Naive thymus-derived CD8-positive, alpha-beta T cell (primary cell): Measurements from ENCODE around the gene SNPH. TPM values are rescaled to one million over a fixed set of nuclear protein-coding genes. Genes with fewer than 3 reads are reported as not detected.
"Not testable (repeated sequence)": the region's sequence is repeated elsewhere in the genome, so short reads cannot be mapped to it uniquely, and the experiment has no call there.

Source experiments
- ATAC-seq, 2 donors: fragments of 150-1000 bp; cut with Tn5 transposase in 1 of 2; sonication (Bioruptor Pico), chemical (Tn5 transposase) in 1 of 2; 1 replicate in 1 of 2; 2 replicates in 1 of 2; pipeline ENCODE4 v1.10.0; 2021; ENCODE audit warnings: mild to moderate bottlenecking in 2 of 2, moderate library complexity in 2 of 2
- POLR2A ChIA-PET: fragments of 350-600 bp; sonication (Branson Sonifier 250); formaldehyde crosslinking; loops from one replicate; lab custom pipeline; 2021; ENCODE audit warnings: antibody characterized with exemption; lab: Charles Lee
- DNase-seq, 10 donors: peaks; one replicate each; pipeline versions ENCODE4 v3.0.0 to v3.0.0-alpha.2; 2020 to 2022
- H3K27ac Mint-ChIP-seq, 10 donors: one replicate each; pipeline ENCODE4 v1.8.0; 2020 to 2022; ENCODE audit warnings: mild to moderate bottlenecking in 10 of 10, mixed read lengths in 10 of 10, moderate library complexity in 4 of 10, inconsistent platforms in 1 of 10
- H3K27me3 Mint-ChIP-seq, 5 donors: one replicate each; pipeline ENCODE4 v1.8.0; 2021 to 2022; ENCODE audit warnings: mixed read lengths in 5 of 5
- H3K36me3 Mint-ChIP-seq, 3 donors: one replicate each; pipeline ENCODE4 v1.8.0; 2020 to 2022; ENCODE audit warnings: mixed read lengths in 3 of 3, mild to moderate bottlenecking in 2 of 3, inconsistent platforms in 1 of 3
- H3K4me1 Mint-ChIP-seq, 4 donors: one replicate each; pipeline ENCODE4 v1.8.0; 2021 to 2022; ENCODE audit warnings: mixed read lengths in 4 of 4
- H3K4me3 Mint-ChIP-seq, 10 donors: one replicate each; pipeline ENCODE4 v1.8.0; 2020 to 2022; ENCODE audit warnings: mild to moderate bottlenecking in 10 of 10, mixed read lengths in 10 of 10, moderate library complexity in 6 of 10, inconsistent platforms in 1 of 10
- H3K9me3 Mint-ChIP-seq, 9 donors: one replicate each; pipeline ENCODE4 v1.8.0; 2020 to 2022; ENCODE audit warnings: mixed read lengths in 9 of 9, mild to moderate bottlenecking in 3 of 9, inconsistent platforms in 1 of 9, moderate library complexity in 1 of 9
- polyA plus RNA-seq, 3 donors: library from polyadenylated mRNA; unstranded; fragments of 300-500 nt; fragmentation: Illumina TruSeq; gene quantifications; one replicate each; pipeline ENCODE4 v1.2.3, GENCODE V29; 2021
- total RNA-seq, 8 experiments: library from RNA in 2 of 8; stranded (reverse) in 2 of 8; gene quantifications; one replicate each; pipeline ENCODE4 v1.2.3 and lab custom pipeline; 2021 to 2026

SNPH gene
- total and polyA plus RNA-seq, 5 experiments from 2014 or later, result 5.2 to 26.6 (median 13.5) TPM

- ATAC-seq, result no peak
- DNase-seq, result no peak
- Mint-ChIP-seq H3K27me3 (peaks cover 0 to 18% (median 4%) of the 10 kb centered on the region in 5 donors), H3K27ac (no peak overlapping the region), H3K9me3 (no peaks in the 10 kb centered on the region), H3K4me3 (no peak overlapping the region), H3K4me1 (peaks cover 0 to 2% (median under 1%) of the 10 kb centered on the region in 4 donors), H3K36me3 (no peaks in the 10 kb centered on the region)
- POLR2A ChIA-PET, result no interaction called here
These were observed 24.6 kb upstream of the SNPH start for GRCh38 chr20:1241456-1241855.

GRCh38 chr20:1242099-1242498 lies 24.0 kb upstream of the SNPH start:
- Mint-ChIP-seq H3K36me3 (no peaks in the 10 kb centered on the region), H3K9me3 (no peaks in the 10 kb centered on the region), H3K27me3 (peaks cover 0 to 18% (median 4%) of the 10 kb centered on the region in 5 donors), H3K4me3 (no peak overlapping the region), H3K27ac (no peak overlapping the region), H3K4me1 (peaks cover 0 to 2% (median under 1%) of the 10 kb centered on the region in 4 donors)
- no peak for ATAC-seq
- DNase-seq, result no peak
- POLR2A ChIA-PET, result no interaction called here

GRCh38 chr20:1242530-1242929 lies 23.6 kb upstream of the SNPH start:
- DNase-seq (no peak), ATAC-seq (no peak)
- Mint-ChIP-seq H3K4me1 (peaks cover 0 to 2% (median under 1%) of the 10 kb centered on the region in 4 donors), H3K9me3 (no peaks in the 10 kb centered on the region), H3K27me3 (peaks cover 0 to 16% (median 4%) of the 10 kb centered on the region in 5 donors), H3K4me3 (no peak overlapping the region), H3K27ac (no peak overlapping the region), H3K36me3 (no peaks in the 10 kb centered on the region)
- POLR2A ChIA-PET, result no interaction called here

- H3K9me3 Mint-ChIP-seq, result peaks cover 0 to 4% (median 0%) of the 10 kb centered on the region in 9 donors
- H3K4me3 Mint-ChIP-seq, result no peak overlapping the region
- no peaks in the 10 kb centered on the region for H3K36me3 Mint-ChIP-seq
- peaks cover 0 to 2% (median under 1%) of the 10 kb centered on the region in 4 donors for H3K4me1 Mint-ChIP-seq
- POLR2A ChIA-PET, result no interaction called here
- ATAC-seq (no peak), DNase-seq (no peak)
- peaks cover 0 to 7% (median 2%) of the 10 kb centered on the region in 5 donors for H3K27me3 Mint-ChIP-seq
- H3K27ac Mint-ChIP-seq, result no peak overlapping the region
These were observed 20.5 kb upstream of the SNPH start for GRCh38 chr20:1245578-1245977.

- Mint-ChIP-seq H3K4me1 (peaks cover 6 to 16% (median 8%) of the 10 kb centered on the region in 4 donors), H3K27ac (no peak overlapping the region), H3K9me3 (peaks cover 0 to 11% (median 0%) of the 10 kb centered on the region in 9 donors), H3K27me3 (peaks cover 0 to 5% (median 0%) of the 10 kb centered on the region in 5 donors), H3K4me3 (no peak overlapping the region), H3K36me3 (no peaks in the 10 kb centered on the region)
- no peak for DNase-seq
- no peak for ATAC-seq
- POLR2A ChIA-PET, result interaction anchor here (0.8 kb wide), 1 partner anchor 18 kb away, joined by 3 read pairs; the partner anchor contains the start of gene SNPH
These were observed 18.4 kb upstream of the SNPH start for GRCh38 chr20:1247689-1248088.

GRCh38 chr20:1250282-1250681 lies 15.8 kb upstream of the SNPH start:
- not testable (repeated sequence) for H3K27ac Mint-ChIP-seq, H3K4me3 Mint-ChIP-seq, H3K36me3 Mint-ChIP-seq, ATAC-seq, DNase-seq
- H3K4me1 Mint-ChIP-seq, result peaks cover 6 to 16% (median 8%) of the 10 kb centered on the region in 4 donors
- POLR2A ChIA-PET, result interaction anchor here (1.5 kb wide), 1 partner anchor 14 kb away, joined by 3 read pairs; no protein-coding TSS in a partner anchor
- peaks cover 0 to 11% (median 0%) of the 10 kb centered on the region in 9 donors for H3K9me3 Mint-ChIP-seq
- peaks cover 0 to 10% (median 0%) of the 10 kb centered on the region in 5 donors for H3K27me3 Mint-ChIP-seq

- Mint-ChIP-seq H3K9me3 (peaks cover 0 to 11% (median 0%) of the 10 kb centered on the region in 9 donors), H3K27me3 (peaks cover 0 to 17% (median 0%) of the 10 kb centered on the region in 5 donors), H3K4me3 (no peak overlapping the region), H3K36me3 (no peaks in the 10 kb centered on the region), H3K4me1 (peaks cover 6 to 16% (median 8%) of the 10 kb centered on the region in 4 donors), H3K27ac (no peak overlapping the region)
- POLR2A ChIA-PET, result no interaction called here
- DNase-seq (no peak), ATAC-seq (no peak)
These were observed 13.7 kb upstream of the SNPH start for GRCh38 chr20:1252416-1252815.

GRCh38 chr20:1254254-1254653 lies 11.8 kb upstream of the SNPH start:
- Mint-ChIP-seq H3K27me3 (peaks cover 0 to 18% (median 0%) of the 10 kb centered on the region in 5 donors), H3K27ac (no peak overlapping the region), H3K4me3 (no peak overlapping the region), H3K36me3 (no peaks in the 10 kb centered on the region), H3K4me1 (peaks cover 6 to 16% (median 8%) of the 10 kb centered on the region in 4 donors), H3K9me3 (peaks cover 0 to 11% (median 0%) of the 10 kb centered on the region in 9 donors)
- DNase-seq (no peak), ATAC-seq (no peak)
- POLR2A ChIA-PET, result interaction anchor here (0.7 to 0.9 kb wide), 3 partner anchors 12 to 46 kb away, joined by 3 to 4 read pairs (median 3); partner anchors contain the start of gene SNPH

- peaks cover 6 to 14% (median 8%) of the 10 kb centered on the region in 4 donors for H3K4me1 Mint-ChIP-seq
- no peak overlapping the region for H3K4me3 Mint-ChIP-seq
- H3K27me3 Mint-ChIP-seq, result peaks cover 0 to 19% (median 0%) of the 10 kb centered on the region in 5 donors
- DNase-seq (no peak), ATAC-seq (no peak)
- no peak overlapping the region for H3K27ac Mint-ChIP-seq
- no peaks in the 10 kb centered on the region for H3K36me3 Mint-ChIP-seq
- peaks cover 0 to 6% (median 0%) of the 10 kb centered on the region in 9 donors for H3K9me3 Mint-ChIP-seq
- POLR2A ChIA-PET, result no interaction called here
These were observed 10.4 kb upstream of the SNPH start for GRCh38 chr20:1255675-1256074.

GRCh38 chr20:1263853-1264252 lies 2.2 kb upstream of the SNPH start:
- peaks cover 0 to 3% (median 0%) of the 10 kb centered on the region in 9 donors for H3K9me3 Mint-ChIP-seq
- peak overlapping the region in 8 of 10 donors; percentile 28 to 97 (median 66) for H3K4me3 Mint-ChIP-seq
- peaks cover 0 to 4% (median 0%) of the 10 kb centered on the region in 3 donors for H3K36me3 Mint-ChIP-seq
- DNase-seq, result no peak
- no peak for ATAC-seq
- peak overlapping the region; percentile 71 to 100 (median 99) for H3K27ac Mint-ChIP-seq
- peaks cover 27 to 51% (median 49%) of the 10 kb centered on the region in 4 donors for H3K4me1 Mint-ChIP-seq
- POLR2A ChIA-PET, result interaction anchor here (1.1 to 1.6 kb wide), 2 partner anchors 14 to 27 kb away, joined by 3 read pairs; no protein-coding TSS in a partner anchor
- peaks cover 0 to 8% (median 0%) of the 10 kb centered on the region in 5 donors for H3K27me3 Mint-ChIP-seq

- Mint-ChIP-seq H3K9me3 (peaks cover 0 to 3% (median 0%) of the 10 kb centered on the region in 9 donors), H3K27me3 (peaks cover 0 to 8% (median 0%) of the 10 kb centered on the region in 5 donors), H3K36me3 (peaks cover 0 to 6% (median 0%) of the 10 kb centered on the region in 3 donors), H3K27ac (peak overlapping the region; percentile 96 to 100 (median 99)), H3K4me1 (peaks cover 27 to 59% (median 57%) of the 10 kb centered on the region in 4 donors), H3K4me3 (peak overlapping the region; percentile 86 to 99 (median 94))
- POLR2A ChIA-PET, result interaction anchor here (0.7 to 3.8 kb wide), 4 partner anchors 15 to 364 kb away, joined by 3 to 33 read pairs (median 3); no protein-coding TSS in a partner anchor
- DNase-seq, result no peak
- no peak for ATAC-seq
These were observed 1.4 kb upstream of the SNPH start for GRCh38 chr20:1264727-1265126.

- H3K27me3 Mint-ChIP-seq, result peaks cover 0 to 8% (median 0%) of the 10 kb centered on the region in 5 donors
These were observed 723 bp upstream of the SNPH start for GRCh38 chr20:1265226-1265915.

More at GRCh38 chr20:1265226-1265915, 723 bp upstream of the SNPH start:
- peak overlapping the region; percentile 96 to 100 (median 99) for H3K27ac Mint-ChIP-seq
- peaks cover 0 to 8% (median 0%) of the 10 kb centered on the region in 3 donors for H3K36me3 Mint-ChIP-seq
- H3K4me3 Mint-ChIP-seq, result peak overlapping the region; percentile 86 to 99 (median 94)
- DNase-seq (no peak), ATAC-seq (no peak)
- POLR2A ChIA-PET, result interaction anchor here (0.7 to 3.8 kb wide), 11 partner anchors 10 to 364 kb away, joined by 3 to 33 read pairs (median 5); partner anchors contain the start of gene RAD21L1
- H3K9me3 Mint-ChIP-seq, result peaks cover 0 to 3% (median 0%) of the 10 kb centered on the region in 9 donors
- peaks cover 30 to 63% (median 60%) of the 10 kb centered on the region in 4 donors for H3K4me1 Mint-ChIP-seq
